NCI-H2107 (cell line): ENCODE measurements around the gene TEX19.

Experiments used
- DNase-seq: peaks from one replicate; lab custom pipeline; 2025; lab: John Stamatoyannopoulos, UW

TEX19 gene, protein sequence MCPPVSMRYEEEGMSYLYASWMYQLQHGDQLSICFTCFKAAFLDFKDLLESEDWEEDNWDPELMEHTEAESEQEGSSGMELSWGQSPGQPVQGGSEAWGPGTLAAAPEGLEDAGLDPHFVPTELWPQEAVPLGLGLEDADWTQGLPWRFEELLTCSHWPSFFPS

GRCh38 chr17:82358465-82359350 lies at the start of gene TEX19:
TSS of gene TEX19 (plus strand) at chr17:82359247. CDS start at chr17:82362151, 2,904 bp downstream.
- no peak for DNase-seq

DNA sequence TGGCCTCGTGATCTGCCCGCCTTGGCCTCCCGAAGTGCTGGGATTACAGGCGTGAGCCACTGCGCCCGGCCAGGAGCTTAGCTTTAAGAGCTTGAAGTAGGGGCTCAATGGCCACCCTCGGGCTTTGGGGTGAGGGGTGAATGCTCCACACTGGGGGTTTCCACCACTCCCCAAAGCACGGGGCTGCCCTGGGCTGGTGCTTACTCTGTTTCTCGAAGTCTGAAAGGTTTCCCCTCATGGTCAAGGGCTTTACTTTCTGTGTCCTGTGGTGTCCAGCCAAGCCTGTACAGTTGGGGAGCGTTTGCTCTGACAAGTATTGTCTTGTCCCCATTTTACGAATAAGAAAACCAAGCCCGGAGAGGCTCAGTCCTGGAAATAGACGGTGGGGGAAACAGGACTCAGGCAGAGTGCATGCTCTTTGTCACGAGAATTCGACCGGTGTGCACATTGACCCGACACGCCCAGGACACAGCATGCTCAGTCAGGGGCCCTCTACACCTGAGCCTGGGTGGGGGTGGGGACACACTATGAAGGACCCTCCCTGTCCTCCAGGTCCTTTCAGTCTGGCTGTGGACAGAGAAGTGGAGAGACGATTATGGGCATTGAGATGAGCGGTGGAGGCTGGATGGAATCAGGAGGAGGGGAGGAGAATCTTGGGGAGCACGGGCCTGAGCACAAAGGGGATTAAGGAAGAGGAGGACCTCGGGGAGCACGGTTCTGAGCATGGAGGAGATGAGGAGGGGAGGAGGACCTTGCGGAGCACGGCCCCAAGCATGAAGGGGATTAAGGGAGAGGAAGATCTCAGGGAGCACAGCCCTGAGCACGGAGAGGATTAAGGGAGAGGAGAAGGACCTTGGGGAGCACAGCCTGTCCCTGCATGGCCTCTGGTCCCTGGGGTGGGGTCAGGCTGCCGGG lies 49.1 kb upstream of the TEX19 start:
- DNase-seq, result no peak

GRCh38 chr17:82310877-82311276 lies 48.2 kb upstream of the TEX19 start:
- no peak for DNase-seq

DNA sequence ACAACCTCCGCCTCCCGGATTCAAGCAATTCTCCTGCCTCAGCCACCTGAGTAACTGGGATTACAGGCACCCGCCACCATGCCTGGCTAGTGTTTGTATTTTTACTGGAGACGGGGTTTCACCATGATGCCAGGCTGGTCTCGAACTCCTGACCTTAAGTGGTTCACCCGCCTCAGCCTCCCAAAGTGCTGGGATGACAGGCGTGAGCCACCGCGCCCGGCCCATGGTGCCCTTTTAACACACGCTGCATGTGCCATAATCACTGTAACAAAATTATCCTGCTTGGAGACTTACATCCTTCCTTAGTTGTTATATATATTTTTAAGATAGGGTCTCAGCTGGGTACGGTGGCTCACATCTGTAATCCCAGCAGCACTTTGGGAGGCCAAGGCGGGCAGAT lies 47.1 kb upstream of the TEX19 start:
- DNase-seq, result no peak

GRCh38 chr17:82313195-82314011 lies 45.6 kb upstream of the TEX19 start:
- DNase-seq, result no peak

DNA sequence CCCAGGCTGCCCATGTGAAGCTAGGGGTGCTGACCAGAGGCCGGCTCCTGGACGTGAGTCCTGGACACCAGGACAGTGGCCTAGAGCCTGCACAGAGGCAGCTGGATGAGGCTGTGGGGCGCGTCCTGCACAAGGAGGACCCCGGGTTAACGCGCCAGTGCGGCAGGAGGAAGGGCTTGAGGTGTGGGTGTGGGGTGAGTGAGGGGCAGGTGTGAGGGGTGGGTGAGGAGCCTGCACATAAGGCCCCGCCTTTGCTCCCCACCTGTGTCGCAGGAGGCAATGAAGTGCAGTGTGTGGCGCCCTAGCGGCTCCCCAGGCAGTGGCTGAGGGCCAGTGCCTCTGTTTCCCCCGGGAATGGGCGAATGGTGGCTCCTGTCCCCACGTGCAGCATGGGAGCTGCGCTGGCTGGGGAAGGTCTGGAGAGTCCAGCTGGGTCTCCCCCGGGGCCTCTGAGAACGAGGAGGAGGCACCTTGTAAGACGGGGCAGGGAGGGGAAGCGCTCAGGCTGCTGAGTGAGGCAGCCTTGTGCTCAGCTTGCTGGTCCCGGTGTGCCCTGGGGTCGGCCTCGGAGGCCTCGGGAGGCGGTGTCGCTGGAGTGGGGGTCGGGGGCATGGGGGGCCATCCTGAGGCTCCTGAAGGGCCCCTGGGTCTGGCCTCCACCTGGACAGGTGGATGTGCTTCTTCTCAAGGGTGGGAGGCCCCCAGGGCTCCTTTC lies 44.9 kb upstream of the TEX19 start:
- DNase-seq, result no peak

GRCh38 chr17:82314727-82315605 lies 44.1 kb upstream of the TEX19 start:
- no peak for DNase-seq

DNA sequence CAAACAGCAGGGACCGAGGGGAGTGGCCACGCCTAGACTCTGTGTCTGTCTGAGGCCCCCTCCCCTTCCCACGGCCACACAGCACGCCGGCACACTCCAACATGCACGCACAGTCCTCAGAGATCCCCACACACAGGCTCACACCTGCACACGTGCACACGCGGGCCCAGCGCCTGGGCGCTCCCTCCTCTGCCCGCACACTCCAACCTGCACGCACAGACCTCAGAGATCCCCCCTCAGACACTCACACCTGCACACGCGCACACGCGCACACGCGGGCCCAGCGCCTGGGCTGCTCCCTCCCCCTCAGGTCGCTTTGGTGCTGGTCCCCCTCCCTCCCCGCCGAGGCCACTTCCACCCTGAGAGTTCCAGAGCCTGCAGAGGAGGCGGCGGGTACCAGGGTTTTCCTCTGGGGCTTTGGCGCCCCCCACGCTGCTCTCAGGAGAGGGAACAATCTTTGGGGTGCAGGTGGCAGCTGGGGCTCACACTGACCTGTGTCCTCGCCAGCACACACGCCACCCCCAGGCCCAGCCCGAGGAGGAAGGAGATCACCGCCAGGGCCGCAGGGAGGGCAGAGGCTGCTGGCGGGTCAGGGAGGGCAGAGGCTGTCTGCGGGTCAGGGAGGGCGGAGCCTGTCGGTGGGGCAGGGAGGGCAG lies 43.2 kb upstream of the TEX19 start:
- no peak for DNase-seq

- DNase-seq, result no peak
These were observed 42.2 kb upstream of the TEX19 start for GRCh38 chr17:82316651-82317393.

DNA sequence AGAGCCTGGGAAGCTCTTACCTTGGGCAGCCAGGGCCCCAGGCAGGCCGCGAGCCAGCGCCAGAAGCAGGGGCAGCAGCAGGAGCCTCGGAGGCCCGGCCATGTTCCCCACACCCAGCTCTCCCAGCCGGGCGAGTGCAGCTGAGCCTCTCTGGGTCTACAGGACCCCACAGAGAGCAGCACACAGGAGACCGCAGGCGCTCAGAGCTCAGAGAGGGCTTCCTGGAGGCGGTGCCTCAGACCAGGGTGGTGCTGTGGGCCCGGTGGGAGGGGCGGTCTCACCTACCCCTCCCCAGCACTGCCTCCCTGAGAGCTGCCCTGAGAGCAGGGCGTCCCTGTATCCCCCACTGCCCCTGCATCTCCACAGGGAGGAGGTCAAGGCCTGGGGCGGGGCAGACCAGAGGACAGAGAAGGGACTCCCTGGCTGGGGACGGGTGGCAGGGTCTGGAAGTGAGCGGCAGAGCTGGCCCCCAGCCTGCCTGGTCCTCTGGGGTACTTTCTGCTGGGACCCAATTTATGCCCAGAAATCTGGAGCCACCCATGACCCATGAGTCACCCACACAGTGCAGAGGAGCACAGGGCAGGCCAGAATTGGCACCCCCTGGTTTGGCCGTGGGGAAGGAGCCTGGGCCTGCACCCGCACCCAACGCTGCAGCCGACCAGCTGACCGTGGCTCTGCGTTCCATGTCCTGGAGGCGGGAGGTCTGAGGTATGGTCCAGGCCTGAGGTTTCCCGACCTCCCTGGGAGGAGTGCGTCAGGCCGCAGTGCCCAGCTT lies 41.5 kb upstream of the TEX19 start, which contains the start of gene CD7:
Gene CD7 (minus strand): TSS at position 215 of the 775 bp plus-strand sequence. CDS start 113 bp downstream, at position 102.
- no peak for DNase-seq

DNA sequence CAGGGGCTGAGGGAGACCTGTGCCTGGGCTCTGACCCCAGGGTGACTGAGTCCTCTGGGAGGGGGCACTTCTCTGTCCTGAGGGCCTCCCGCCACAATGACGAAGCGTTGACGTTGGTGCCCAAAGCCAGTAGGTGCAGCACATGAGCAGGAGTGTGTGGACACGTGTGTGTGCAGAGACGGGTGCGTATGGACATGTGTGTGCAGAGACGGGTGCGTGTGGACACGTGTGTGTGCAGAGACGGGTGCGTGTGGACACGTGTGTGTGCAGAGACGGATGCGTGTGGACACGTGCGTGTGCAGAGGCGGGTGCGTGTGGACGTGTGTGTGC lies 40.9 kb upstream of the TEX19 start:
- DNase-seq, result no peak

DNA sequence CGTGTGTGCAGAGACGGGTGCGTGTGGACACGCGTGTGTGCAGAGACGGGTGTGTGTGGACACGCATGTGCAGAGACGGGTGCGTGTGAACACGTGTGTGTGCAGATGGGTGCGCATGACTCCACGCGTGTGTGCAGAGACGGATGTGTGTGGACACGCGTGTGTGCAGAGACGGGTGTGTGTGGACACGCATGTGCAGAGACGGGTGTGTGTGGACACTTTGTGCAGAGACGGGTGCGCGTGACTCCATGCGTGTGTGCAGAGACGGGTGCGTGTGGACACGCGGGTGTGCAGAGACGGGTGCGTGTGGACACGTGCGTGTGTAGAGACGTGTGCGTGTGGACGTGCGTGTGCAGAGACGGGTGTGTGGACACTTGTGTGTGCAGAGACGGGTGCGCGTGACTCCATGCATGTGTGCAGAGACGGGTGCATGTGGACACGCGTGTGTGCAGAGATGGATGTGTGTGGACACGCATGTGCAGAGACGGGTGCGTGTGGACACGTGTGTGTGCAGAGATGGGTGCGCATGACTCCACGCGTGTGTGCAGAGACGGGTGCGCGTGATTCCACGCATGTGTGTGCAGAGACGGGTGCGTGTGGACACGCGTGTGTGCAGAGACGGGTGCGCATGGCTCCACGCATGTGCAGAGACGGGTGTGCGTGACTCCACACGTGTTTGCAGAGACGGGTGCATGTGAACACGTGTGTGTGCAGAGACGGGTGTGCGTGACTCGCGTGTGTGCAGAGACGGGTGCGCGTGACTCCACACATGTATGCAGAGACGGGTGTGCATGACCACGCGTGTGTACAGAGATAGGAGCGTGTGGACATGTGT lies 40.1 kb upstream of the TEX19 start:
- no peak for DNase-seq

DNA sequence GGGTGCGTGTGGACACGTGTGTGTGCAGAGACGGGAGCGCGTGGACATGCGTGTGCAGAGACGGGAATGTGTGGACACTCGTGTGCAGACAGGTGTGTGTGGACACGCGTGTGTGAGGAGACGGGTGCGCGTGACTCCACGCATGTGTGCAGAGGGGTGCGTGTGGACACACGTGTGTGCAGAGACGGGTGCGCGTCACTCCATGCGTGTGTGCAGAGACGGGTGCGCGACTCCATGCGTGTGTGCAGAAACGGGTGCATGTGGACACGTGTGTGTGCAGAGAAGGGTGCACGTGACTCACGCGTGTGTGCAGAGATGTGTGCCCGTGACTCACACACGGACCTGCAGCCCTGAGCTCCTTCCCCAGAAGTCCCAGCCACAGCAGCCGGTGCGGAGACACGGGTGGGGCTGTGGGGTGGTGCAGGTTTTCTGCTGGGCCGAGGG lies 39.4 kb upstream of the TEX19 start:
- DNase-seq, result no peak

DNA sequence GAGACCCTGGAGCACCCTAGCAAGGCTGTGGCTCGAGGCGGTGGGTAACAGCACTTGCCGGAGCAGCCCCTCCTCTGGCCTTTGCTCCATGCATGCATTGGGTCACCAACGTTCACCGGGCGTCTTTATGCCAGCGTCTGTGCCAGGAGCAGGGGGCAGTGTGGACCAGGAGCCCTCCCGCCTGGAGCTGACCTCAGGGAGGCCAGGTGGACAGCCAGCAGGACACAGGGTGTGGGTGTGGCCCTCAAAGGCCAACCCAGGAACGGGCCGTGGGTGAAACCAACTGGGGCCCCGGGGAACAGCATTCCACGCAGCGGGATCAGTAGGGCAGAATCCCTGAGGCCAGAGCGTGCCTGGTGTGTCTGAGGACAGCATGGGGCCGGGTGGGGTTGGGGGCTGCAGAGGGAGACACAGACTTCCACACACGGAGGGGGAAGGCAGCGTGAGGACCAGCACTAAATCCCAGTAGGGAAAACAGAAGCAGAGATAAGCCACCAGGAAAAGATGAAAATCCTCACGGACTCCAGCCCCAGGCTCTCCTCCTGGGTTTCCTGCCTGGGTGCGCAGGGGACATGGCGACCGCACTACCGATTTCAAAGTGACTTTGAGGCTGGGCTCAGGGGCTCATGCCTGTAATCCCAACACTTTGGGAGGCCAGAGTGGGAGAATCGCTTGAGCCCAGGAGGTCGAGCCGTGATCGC lies 38.8 kb upstream of the TEX19 start:
- DNase-seq, result no peak

DNA sequence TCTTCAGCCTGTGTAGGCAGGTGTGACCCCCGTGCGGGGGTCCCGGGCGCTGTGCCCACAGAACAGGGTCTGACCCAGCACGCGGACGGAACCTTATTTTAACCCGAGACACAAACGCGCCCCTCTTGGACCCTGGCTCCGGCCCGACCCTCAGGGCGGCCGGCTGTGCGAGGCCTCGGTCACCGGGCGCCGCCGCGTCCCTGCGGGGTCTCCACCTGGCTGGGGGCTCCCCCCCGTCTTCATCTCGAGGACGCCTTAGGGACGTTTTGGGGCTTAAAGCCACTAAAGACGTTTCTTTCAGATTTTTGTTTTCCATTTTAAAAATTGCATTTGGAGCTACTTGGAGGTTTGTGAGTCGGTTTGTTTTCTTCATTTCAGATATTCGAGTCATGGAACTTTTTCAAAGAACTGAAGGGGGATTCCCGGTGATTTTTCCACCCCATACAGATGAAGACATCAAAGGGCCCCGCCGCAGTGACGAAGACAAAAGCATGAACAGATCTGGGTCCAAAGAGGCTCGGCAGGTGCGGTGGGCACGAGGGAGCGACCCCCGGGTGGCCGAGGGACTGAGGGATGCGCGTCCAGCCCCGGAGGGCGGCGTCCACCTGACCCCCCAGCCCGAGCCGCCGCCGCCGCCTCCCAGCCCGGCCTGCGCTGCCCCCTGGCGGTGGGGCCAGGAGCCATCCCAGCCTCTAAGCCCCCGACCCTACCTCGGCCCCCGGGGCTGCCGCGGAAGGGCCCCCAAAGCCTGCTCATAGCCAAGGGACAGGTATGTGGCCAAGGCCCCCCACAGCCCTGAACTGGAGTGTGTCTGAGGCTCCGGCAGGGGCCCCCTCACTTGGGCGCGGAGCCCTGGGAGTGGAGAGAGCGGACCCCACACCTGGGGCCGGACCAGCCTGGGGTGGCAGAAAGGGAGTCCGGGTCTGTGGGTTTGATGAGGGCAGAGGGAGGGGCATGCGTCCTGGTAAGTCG lies 37.8 kb upstream of the TEX19 start:
- no peak for DNase-seq
